Panc1 (cell line): ENCODE measurements around the gene LAIR1.

Experiments used
- TCF7L2 ChIP-seq: IDR thresholded peaks from 2 replicates; pipeline ENCODE4 v1.6.1; 2011; ENCODE audit warnings: mild to moderate bottlenecking, low read depth, low read length, inconsistent platforms
- TF ChIP-seq, protein P1 (sequence below): fragments of 450-650 bp; IDR thresholded peaks from 2 replicates; pipeline ENCODE4 v1.5.1; 2017; ENCODE audit warnings: mild to moderate bottlenecking

DNA sequence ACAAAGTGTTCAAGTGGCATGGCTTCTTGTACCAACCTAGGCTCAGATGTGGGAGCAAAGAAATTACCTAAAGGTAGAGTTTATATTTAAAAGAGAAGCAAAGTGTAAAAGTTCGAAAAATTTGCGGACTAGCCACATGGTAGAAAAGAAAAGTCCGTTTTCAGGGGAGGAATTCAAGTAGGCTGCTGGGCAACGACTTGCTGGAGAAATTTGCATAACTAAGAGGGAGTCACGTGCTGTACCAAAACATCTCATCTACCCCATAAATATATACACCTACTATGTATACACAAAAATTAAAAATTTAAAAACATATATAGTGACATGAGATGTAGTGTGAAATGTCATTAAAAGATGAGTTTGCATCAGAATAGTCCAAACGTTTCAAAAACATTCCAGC is 2.1 kb upstream of the LAIR1 start:
- TF ChIP-seq, protein P1, sequence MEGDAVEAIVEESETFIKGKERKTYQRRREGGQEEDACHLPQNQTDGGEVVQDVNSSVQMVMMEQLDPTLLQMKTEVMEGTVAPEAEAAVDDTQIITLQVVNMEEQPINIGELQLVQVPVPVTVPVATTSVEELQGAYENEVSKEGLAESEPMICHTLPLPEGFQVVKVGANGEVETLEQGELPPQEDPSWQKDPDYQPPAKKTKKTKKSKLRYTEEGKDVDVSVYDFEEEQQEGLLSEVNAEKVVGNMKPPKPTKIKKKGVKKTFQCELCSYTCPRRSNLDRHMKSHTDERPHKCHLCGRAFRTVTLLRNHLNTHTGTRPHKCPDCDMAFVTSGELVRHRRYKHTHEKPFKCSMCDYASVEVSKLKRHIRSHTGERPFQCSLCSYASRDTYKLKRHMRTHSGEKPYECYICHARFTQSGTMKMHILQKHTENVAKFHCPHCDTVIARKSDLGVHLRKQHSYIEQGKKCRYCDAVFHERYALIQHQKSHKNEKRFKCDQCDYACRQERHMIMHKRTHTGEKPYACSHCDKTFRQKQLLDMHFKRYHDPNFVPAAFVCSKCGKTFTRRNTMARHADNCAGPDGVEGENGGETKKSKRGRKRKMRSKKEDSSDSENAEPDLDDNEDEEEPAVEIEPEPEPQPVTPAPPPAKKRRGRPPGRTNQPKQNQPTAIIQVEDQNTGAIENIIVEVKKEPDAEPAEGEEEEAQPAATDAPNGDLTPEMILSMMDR: no peak
- TF ChIP-seq TCF7L2: no peak
